Heart left ventricle (tissue), 16 donors: ENCODE results near the gene CRABP1. TPM values are rescaled to one million over a fixed set of nuclear protein-coding genes. Genes with fewer than 3 reads are reported as not detected.

Experiments used
- ATAC-seq, 4 donors: fragments of 200-7000 bp; cut with Tn5 transposase; one replicate each; pipeline ENCODE4 v1.9.1; 2020 to 2022; ENCODE audit warnings: moderate library complexity in 4 of 4, mild to moderate bottlenecking in 3 of 4, moderate number of reproducible peaks in 1 of 4
- DNase-seq, 5 donors: peaks; one replicate each; pipeline ENCODE4 v3.0.0-alpha.2; 2020
- H3K27ac ChIP-seq, 12 donors: fragments of 200-600 bp; sonication (generic) in 4 of 12; one replicate each; pipeline versions ENCODE4 v1.5.0 to v1.8.0; 2016 to 2022; ENCODE audit warnings: mild to moderate bottlenecking in 2 of 12
- H3K27me3 ChIP-seq, 9 donors: fragments of 200-600 bp; sonication (generic) in 2 of 9; one replicate each; pipeline versions ENCODE4 v1.5.1 to v1.8.0; 2016 to 2022; ENCODE audit warnings: mild to moderate bottlenecking in 3 of 9
- H3K36me3 ChIP-seq, 9 donors: fragments of 200-600 bp; sonication (generic) in 2 of 9; one replicate each; pipeline versions ENCODE4 v1.5.0 to v1.8.0; 2018 to 2022; ENCODE audit warnings: mild to moderate bottlenecking in 2 of 9
- H3K4me1 ChIP-seq, 12 donors: fragments of 200-600 bp; sonication (generic) in 4 of 12; one replicate each; pipeline versions ENCODE4 v1.5.0 to v1.8.0; 2016 to 2022; ENCODE audit warnings: mild to moderate bottlenecking in 3 of 12
- H3K4me3 ChIP-seq, 12 donors: fragments of 200-600 bp; sonication (generic) in 4 of 12; one replicate each; pipeline versions ENCODE4 v1.5.0 to v1.8.0; 2017 to 2022; ENCODE audit warnings: mild to moderate bottlenecking in 9 of 12, moderate library complexity in 4 of 12
- H3K9me3 ChIP-seq, 12 donors: fragments of 200-600 bp; sonication (generic) in 4 of 12; one replicate each; pipeline versions ENCODE4 v1.5.0 to v1.8.0; 2016 to 2022; ENCODE audit warnings: mild to moderate bottlenecking in 1 of 12
- CTCF ChIP-seq, 12 donors: fragments of 200-600 bp; sonication (generic) in 4 of 12; IDR thresholded peaks; one replicate each; pipeline versions ENCODE4 v1.5.0 to v1.8.0; 2018 to 2022; ENCODE audit warnings: antibody characterized with exemption in 12 of 12, mild to moderate bottlenecking in 5 of 12
- POLR2A ChIP-seq, 2 donors: fragments of 450-650 bp; IDR thresholded peaks; one replicate each; pipeline ENCODE4 v1.6.1; 2017; ENCODE audit warnings: antibody characterized with exemption in 2 of 2, mild to moderate bottlenecking in 2 of 2, moderate library complexity in 2 of 2
- WGBS, 4 donors: extraction: QIAGEN DNeasy Blood & Tissue Kit in 2 of 4; methylation state at CpG; one replicate each; pipeline versions ENCODE4 v1.1.5 to v1.1.7; 2013 to 2018; 5-methylcytosine and 5-hydroxymethylcytosine counted together
- intact Hi-C, 10 donors: fragments of 100-400 bp; cut with DNase I; formaldehyde crosslinking; loops; one replicate each; pipeline versions ENCODE4 v1.11.1 to v1.14.2; 2022
- polyA plus RNA-seq, 2 donors: library from polyadenylated mRNA; stranded (reverse); fragments of 200-250 nt; gene quantifications; one replicate each; pipeline ENCODE4 v1.2.3, GENCODE V29; 2013
- total RNA-seq, 9 donors: library from RNA; depleted of rRNA in 2 of 9; stranded (reverse); fragments of >200 nt in 2 of 9; fragmentation: NEBNext Ultra II Directional in 3 of 9; extraction: Animal tissue kit (Norgen Biotek cat#: 25700) in 3 of 9; gene quantifications; one replicate each; pipeline versions ENCODE4 v1.1.0 to v1.2.4, GENCODE V29; 2016 to 2023
- donor health status: ischemic (EF 13 %, LVEDD 7.1; RV severe dilation, severe dysfunction).
- donor health status: healthy with polysubstance abuse.
- donor health status: DM: no; HTN: yes; CAD: no.
- donor health status: DM: no; HTN: no; CAD: no.
- donor health status: ischemic (EF 25% LVEDD 6.9; RV normal size, moderate dysfunction).
- donor health status: ischemic (EF 25% LVEDD 5.7; RV mildly dilated, moderate dysfunction).
- donor health status: healthy.
- donor health status: DM: yes; HTN: yes; CAD: no.
- donor health status: ischemic (EF 35%, LVEDD 5.7; RV mildly dilated, moderate dysfunction).
- donor health status: nonischemic (EF 11% LVEDD 7.7; RV severe dilation, severe dysfunction).
- donor health status: DM: yes; HTN: yes; CAD: no.
- donor health status: PGD.
- donor health status: ischemic (EF 29% LVEDD 5.4; RV normal size, mild dysfunction).
- donor health status: nonischemic (EF 23%, LVEDD 6.1; RV moderate dilation, normal function).

The CRABP1 gene
- total and polyA plus RNA-seq, 11 donors, result 0.46 TPM; not detected in 10

- Histone ChIP-seq H3K9me3 (no peaks in the 10 kb centered on the region), H3K4me3 (no peak overlapping the region), H3K4me1 (peaks cover 0 to 19% (median 4%) of the 10 kb centered on the region in 12 donors), H3K27ac (no peak overlapping the region), H3K27me3 (peaks cover 5 to 73% (median 41%) of the 10 kb centered on the region in 9 donors), H3K36me3 (no peaks in the 10 kb centered on the region)
- ATAC-seq, result no peak
- intact Hi-C loops, result loop anchor here in 2 of 10 donors (10.0 kb wide), 2 partner anchors 65 kb away; no protein-coding TSS in a partner anchor
- TF ChIP-seq POLR2A (IDR thresholded peaks at IDR 0.05) (no peak), CTCF (IDR thresholded peaks at IDR 0.05) (no peak)
- WGBS, 4 donors, result 29 to 37% (median 33%) methylated on average over 16 to 17 of the region's 17 CpGs
- DNase-seq, result no peak
Observed at GRCh38 chr15:78339559-78339958, 594 bp upstream of the CRABP1 start.

GRCh38 chr15:78341057-78341987 is 1.2 kb downstream of the CRABP1 start:
- 7 to 15% (median 12%) methylated on average over 45 to 53 of the region's 53 CpGs for WGBS, 4 donors
- Histone ChIP-seq H3K36me3 (no peaks in the 10 kb centered on the region), H3K27me3 (peaks cover 5 to 63% (median 41%) of the 10 kb centered on the region in 9 donors), H3K27ac (no peak overlapping the region), H3K4me1 (peaks cover 0 to 19% (median 4%) of the 10 kb centered on the region in 12 donors), H3K4me3 (peak overlapping the region in 3 of 12 donors; percentile 2 to 21 (median 9)), H3K9me3 (no peaks in the 10 kb centered on the region)
- intact Hi-C loops, result no loop called here
- TF ChIP-seq POLR2A (IDR thresholded peaks at IDR 0.05) (no peak), CTCF (IDR thresholded peaks at IDR 0.05) (no peak)
- peak in 1 of 4 donors; percentile 30 for ATAC-seq
- DNase-seq, result no peak

- DNase-seq (no peak), ATAC-seq (no peak)
- 52 to 62% (median 58%) methylated on average over 5 of the region's 5 CpGs for WGBS, 4 donors
- no peak for TF ChIP-seq CTCF (IDR thresholded peaks at IDR 0.05)
- TF ChIP-seq POLR2A (IDR thresholded peaks at IDR 0.05), result no peak
- H3K4me3 ChIP-seq, result no peak overlapping the region
- intact Hi-C loops, result no loop called here
- H3K27ac ChIP-seq, result no peak overlapping the region
- no peaks in the 10 kb centered on the region for H3K36me3 ChIP-seq
- H3K27me3 ChIP-seq, result peaks cover 5 to 61% (median 38%) of the 10 kb centered on the region in 9 donors
- H3K9me3 ChIP-seq, result no peaks in the 10 kb centered on the region
- peaks cover 0 to 19% (median 4%) of the 10 kb centered on the region in 12 donors for H3K4me1 ChIP-seq
Observed at GRCh38 chr15:78342021-78342420, 1.9 kb downstream of the CRABP1 start.

GRCh38 chr15:78343276-78344060 is 3.3 kb downstream of the CRABP1 start:
- Histone ChIP-seq H3K4me1 (peaks cover 0 to 19% (median 4%) of the 10 kb centered on the region in 12 donors), H3K4me3 (no peak overlapping the region), H3K36me3 (no peaks in the 10 kb centered on the region), H3K27me3 (peaks cover 5 to 50% (median 33%) of the 10 kb centered on the region in 9 donors), H3K27ac (no peak overlapping the region), H3K9me3 (no peaks in the 10 kb centered on the region)
- TF ChIP-seq POLR2A (IDR thresholded peaks at IDR 0.05) (no peak), CTCF (IDR thresholded peaks at IDR 0.05) (no peak)
- intact Hi-C loops, result no loop called here
- ATAC-seq, result no peak
- WGBS, 4 donors, result 57 to 67% (median 61%) methylated on average over 12 of the region's 12 CpGs
- no peak for DNase-seq
